Measurements from ENCODE around the gene LRP3.
"Not testable (repeated sequence)": the region's sequence is repeated elsewhere in the genome, so short reads cannot be mapped to it uniquely, and the experiment has no call there.

LRP3 gene

DNA sequence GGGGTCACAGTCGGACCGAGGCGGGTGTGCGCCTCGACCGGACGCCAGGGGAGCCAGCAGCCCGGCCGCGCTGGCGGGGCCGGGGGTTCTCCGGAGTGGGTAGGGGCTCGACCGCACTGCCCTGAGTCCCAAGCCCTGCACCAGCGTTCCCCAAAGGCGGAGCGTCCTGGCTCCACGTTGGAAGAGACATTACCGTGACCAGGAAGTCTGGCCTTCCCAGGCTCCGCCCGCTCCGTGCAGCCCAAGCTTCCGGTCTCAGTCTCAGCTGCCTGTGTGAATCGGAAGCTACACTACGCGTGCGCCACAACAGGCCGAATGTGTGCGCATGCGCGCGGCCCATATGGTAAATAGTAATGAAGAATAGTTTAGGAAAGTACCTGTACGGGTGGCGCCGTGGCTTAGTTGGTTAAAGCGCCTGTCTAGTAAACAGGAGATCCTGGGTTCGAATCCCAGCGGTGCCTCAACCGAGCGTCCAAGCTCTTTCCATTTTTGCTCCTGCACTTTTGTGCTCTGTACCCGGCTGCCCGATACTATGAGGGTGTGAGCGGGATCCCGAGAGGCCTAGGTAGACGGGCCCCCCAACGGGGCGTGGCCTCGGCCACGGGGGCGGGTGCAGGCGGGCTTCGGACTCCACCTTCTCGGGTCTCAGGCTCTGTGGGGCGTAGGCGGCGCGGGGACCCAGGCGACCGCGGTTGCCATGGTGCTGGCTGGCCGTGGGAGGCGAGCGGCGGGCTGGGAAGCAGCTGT, 17.3 kb upstream of the LRP3 start:
- DNase-seq = peak; percentile 98

- peak; percentile 75 for DNase-seq
Observed at GRCh38 chr19:33177417-33177979, 16.6 kb upstream of the LRP3 start.

DNA sequence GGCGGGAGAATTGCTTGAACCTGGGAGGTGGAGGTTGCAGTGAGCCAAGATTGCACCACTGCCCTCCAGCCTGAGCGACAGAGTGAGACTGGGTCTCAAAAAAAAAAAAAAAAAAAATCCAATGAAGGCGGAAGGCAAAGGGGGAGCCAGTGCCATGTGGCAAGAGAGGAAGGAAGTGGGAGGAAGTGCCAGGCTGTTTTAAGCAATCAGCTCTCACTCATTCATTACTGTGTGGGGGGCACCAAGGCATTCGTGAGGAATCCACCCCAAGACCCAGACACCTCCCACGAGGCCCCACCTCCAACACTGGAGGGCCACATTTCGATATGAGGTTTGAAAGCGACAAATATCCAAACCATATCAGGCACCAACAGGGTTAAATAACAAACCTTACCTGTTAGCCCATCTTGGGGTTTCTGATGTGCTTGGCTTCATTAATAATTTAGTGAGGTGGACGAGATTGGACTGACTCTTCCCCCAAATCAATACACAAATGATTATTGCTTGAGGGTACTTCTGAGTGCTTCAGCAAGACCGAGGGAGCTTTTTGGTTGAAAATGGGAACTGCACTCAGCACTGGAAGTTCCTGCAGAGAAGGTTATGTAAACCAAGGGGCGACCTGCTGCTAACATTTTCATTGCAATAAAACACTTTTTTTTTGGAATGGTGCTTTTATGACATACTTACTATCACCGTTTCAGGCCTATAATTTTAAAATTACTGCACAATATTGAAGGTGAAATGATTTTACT, 7.5 kb upstream of the LRP3 start:
- DNase-seq = no peak

DNA sequence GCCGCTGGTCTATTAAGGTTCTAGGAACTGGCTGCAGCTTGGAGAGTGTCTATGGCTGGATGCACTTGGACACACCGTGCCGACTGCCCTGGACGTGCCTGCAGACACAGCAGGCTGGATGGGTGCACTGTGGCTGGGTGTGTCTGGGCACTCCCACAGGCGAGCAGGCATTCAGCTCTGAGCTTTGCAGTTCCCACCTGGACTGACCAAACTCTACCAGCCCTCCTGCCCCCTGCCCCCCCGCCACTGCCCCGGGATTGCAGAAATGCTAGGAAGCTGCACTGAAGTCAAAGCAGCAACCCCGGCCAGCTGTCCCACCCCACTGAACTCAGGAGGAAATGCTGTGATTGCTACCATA, 7.0 kb upstream of the LRP3 start:
- peak; percentile 54 for DNase-seq

- no peak for DNase-seq
Observed at GRCh38 chr19:33189453-33189852, 4.7 kb upstream of the LRP3 start.

DNA sequence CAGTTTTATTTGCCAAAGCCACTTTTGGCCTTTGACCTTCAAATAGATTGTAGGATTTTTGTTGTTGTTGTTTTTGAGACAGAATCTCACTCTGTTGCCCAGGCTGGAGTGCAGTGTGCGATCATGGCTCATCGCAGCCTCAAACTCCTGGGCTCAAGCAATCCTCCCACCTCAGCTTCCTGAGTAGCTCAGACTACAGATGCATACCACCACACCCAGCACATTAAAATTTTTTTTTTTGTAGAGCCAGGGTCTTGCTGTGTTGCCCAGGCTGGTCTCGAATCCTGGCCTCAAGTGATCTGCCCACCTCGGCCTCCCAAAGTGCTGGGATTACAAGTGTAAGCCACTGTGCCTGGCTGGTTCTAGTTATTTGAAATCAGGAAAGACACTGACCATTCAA, 3.0 kb upstream of the LRP3 start:
- DNase-seq = not testable (repeated sequence)

- no peak for DNase-seq
Observed at GRCh38 chr19:33191501-33191900, 2.6 kb upstream of the LRP3 start.

GRCh38 chr19:33192010-33192409, 2.1 kb upstream of the LRP3 start:
- no peak for DNase-seq

GRCh38 chr19:33193269-33193864, 763 bp upstream of the LRP3 start:
- DNase-seq = no peak

DNA sequence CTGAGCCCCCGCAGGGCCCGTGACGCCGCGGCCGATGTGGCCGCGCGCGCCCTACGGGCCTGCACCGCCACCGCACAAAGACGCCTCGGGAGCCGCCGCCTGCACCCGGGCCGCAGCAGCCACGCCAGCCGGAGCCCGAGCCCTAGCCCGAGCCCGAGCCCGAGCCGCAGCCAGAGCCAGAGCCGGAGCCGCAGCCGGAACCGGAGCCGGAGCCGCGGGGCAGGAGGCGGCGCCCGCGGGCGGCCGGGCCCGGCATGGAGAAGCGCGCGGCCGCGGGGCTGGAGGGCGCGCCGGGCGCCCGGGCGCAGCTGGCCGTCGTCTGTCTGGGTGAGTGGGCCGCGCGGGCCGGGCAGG, 379 bp downstream of the LRP3 start:
- no peak for DNase-seq

- no peak for DNase-seq
Observed at GRCh38 chr19:33194886-33195644, 935 bp downstream of the LRP3 start.

GRCh38 chr19:33195645-33196347, 1.7 kb downstream of the LRP3 start:
- DNase-seq = no peak

DNA sequence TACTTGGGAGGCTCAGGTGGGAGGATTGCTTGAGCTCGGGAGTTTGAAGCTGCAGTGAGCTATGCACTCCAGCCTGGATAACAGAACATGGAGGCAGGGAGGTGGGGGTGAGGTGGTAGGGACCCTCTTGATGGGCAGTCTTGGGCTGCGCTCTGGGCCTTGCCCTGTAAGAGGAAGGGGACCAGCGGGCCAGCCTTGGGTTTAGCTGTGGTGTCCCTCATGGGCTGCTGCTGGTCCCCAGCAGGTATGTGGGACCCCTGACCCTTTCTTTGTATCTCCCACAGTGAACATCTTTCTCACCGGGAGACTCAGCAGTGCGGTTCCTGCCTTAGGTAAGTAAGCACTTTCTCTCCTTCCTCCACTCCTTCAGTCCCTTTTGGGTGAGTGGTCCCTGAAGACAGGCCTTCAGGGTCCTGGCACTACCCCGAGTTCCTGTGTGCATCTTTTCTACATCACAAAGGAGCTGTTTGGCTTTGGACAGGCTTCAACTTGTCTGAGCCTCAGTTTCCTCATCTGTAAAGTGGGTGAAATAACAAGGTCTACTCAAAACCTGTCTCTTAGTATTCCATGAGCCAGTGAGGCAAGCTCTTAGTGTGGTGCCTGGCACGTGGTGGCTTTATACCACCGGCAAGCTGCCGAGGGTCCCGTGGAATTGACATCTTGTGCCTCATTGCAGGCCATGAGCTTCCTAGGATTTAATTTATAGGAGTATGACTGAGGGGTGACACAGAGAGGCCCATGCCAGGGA, 2.5 kb downstream of the LRP3 start:
- no peak for DNase-seq

GRCh38 chr19:33197591-33198000, 3.5 kb downstream of the LRP3 start:
- no peak for DNase-seq

GRCh38 chr19:33198169-33198568, 4.0 kb downstream of the LRP3 start:
- DNase-seq = no peak

DNA sequence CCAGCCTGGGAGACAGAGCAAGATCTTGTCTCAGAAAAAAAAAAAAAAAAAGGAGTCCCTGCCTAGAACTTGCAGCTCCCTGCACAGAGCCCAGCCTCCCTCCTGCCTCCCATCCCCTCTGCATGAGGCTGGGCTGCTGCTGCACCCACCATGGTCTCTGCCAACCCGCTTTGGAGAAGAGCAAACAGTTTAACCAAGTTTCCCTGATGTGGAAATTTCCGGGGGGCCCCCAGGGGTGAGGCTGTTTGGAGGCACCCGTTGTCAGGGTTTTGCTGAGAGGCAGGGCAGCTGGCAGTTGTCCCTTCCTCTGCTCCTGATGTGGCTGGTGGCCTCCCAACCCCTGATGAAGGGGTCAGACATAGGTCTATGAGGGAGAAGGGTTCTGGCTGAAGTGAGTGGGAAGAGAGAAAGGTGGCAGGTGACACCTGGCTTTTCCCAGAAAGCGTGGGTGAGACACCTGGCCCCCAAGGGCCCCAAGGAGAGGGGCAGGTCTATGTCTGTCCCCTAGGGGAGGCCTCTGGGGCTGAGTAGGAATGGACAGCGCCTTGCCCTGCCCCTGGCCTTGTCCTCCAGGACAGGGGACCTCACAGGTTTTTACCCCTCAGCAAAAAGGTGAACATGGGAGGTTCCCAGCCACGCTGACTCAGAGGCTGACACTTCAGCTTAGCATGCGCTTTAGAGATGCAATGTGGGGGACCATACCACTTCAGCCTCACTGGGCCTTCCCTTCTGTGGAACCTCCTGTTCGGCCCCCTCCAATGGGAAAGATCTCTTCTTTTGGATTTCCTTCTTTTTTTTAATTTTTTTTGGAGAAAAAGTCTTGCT, 5.5 kb downstream of the LRP3 start:
- DNase-seq = no peak

- DNase-seq = no peak
Observed at GRCh38 chr19:33201473-33201872, 7.3 kb downstream of the LRP3 start.

- no peak for DNase-seq
Observed at GRCh38 chr19:33201886-33202545, 7.9 kb downstream of the LRP3 start.

DNA sequence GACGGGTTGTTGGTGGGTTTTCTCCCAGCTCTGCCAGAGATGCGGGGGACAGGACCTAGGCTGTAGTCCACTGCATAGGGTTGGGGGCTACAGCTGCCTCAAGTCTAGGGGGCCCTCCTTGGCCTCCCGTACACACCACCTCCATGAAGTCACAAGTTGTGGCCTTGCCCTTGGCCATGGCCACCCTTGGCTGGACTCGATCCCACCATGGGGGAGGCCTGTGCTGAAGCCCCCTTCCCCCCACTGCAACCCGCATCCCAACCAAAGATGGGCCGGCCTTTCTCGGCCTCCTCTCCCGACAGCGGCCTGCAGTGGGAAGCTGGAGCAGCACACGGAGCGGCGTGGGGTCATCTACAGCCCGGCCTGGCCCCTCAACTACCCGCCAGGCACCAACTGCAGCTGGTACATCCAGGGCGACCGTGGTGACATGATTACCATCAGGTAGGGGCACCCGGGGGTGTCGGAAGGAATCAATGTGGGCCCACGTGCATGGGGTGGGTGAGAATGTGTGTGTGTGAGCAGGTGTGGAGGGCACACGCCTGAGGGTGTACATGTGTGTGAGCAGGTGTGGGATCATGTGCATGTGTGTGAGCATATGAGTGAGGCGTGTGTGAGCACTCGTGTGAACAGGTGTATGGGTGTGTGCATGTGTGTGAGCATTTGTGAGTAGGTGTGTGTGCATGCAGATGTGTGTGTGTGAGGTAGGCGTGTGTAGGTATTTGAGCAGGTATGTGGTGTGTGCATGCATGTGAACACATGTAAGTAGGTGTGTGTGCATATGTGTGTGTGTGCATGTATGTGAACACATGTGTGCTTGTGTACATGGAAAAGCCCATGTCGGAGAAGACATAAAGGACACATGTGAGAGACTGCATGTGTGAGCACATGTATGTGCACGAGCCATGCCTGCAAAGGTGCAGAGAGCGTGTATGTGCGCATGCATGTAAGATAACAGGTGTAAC, 8.7 kb downstream of the LRP3 start:
- DNase-seq = no peak

All from kidney glomerular epithelial cell (primary cell).